ENCODE results near the gene PSMD13.

PSMD13 gene

GRCh38 chr11:289712-290620 is 53.2 kb downstream of the PSMD13 start:
- DNase-seq: peak; percentile 31

GRCh38 chr11:290621-291231 is 54.0 kb downstream of the PSMD13 start:
- no peak for DNase-seq

- DNase-seq: no peak
Observed at GRCh38 chr11:291281-292210, 54.8 kb downstream of the PSMD13 start.

- no peak for DNase-seq
Observed at GRCh38 chr11:292211-293121, 55.7 kb downstream of the PSMD13 start.

- no peak for DNase-seq
Observed at GRCh38 chr11:293271-293851, 56.6 kb downstream of the PSMD13 start.

GRCh38 chr11:293852-294661 is 57.3 kb downstream of the PSMD13 start:
- no peak for DNase-seq

- no peak for DNase-seq
Observed at GRCh38 chr11:294780-295179, 58.0 kb downstream of the PSMD13 start.

- peak; percentile 13 for DNase-seq
Observed at GRCh38 chr11:295351-296170, 58.8 kb downstream of the PSMD13 start.

GRCh38 chr11:296171-297050 is 59.6 kb downstream of the PSMD13 start:
- peak; percentile 28 for DNase-seq

GRCh38 chr11:297051-297585 is 60.3 kb downstream of the PSMD13 start:
- DNase-seq: no peak

- DNase-seq: peak; percentile 61
Observed at GRCh38 chr11:297586-298405, 61.0 kb downstream of the PSMD13 start.

GRCh38 chr11:298406-299065 is 61.8 kb downstream of the PSMD13 start:
- DNase-seq: peak; percentile 28

GRCh38 chr11:299081-299891 is 62.5 kb downstream of the PSMD13 start, which contains the start of gene IFITM5:
Gene IFITM5, minus strand, starts transcription at chr11:299526. Its CDS starts 36 bp downstream, at chr11:299490.
- DNase-seq: peak; percentile 36

- peak; percentile 78 for DNase-seq
Observed at GRCh38 chr11:299951-300735, 63.4 kb downstream of the PSMD13 start.

Measured in femur (tissue), 1 donor.